ENCODE measurements around the gene MCC. TPM values are rescaled to one million over a fixed set of nuclear protein-coding genes. Genes with fewer than 3 reads are reported as not detected.

MCC gene
- total RNA-seq, 3 donors from 2014 or later (not counting 1 experiment from before 2014, with no cell fraction given), result 0.68 to 1.8 (median 1.4) TPM

DNA sequence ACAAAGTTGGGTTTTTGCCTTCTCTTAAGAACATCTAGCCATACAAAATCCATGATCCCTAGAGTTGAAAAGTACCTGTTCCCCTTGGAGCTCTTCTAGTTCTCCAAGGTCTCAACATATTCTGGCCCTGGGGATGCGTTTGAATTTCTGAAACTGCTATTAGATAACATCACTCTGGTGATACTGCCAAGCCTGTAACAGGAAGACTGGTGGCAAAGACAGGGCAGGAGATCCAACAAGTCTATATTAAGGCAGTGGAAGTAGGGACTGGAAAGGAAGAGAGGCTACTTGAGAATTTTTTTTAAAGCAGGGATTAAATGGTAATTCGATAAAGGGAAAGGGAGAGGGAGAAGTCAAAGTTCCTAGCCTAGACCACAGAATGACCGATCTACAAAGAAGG, 264.9 kb downstream of the MCC start:
- WGBS (ENCODE audit: insufficient coverage), result 80% methylated on average over 3 of the region's 3 CpGs
- TF ChIP-seq, protein P1, sequence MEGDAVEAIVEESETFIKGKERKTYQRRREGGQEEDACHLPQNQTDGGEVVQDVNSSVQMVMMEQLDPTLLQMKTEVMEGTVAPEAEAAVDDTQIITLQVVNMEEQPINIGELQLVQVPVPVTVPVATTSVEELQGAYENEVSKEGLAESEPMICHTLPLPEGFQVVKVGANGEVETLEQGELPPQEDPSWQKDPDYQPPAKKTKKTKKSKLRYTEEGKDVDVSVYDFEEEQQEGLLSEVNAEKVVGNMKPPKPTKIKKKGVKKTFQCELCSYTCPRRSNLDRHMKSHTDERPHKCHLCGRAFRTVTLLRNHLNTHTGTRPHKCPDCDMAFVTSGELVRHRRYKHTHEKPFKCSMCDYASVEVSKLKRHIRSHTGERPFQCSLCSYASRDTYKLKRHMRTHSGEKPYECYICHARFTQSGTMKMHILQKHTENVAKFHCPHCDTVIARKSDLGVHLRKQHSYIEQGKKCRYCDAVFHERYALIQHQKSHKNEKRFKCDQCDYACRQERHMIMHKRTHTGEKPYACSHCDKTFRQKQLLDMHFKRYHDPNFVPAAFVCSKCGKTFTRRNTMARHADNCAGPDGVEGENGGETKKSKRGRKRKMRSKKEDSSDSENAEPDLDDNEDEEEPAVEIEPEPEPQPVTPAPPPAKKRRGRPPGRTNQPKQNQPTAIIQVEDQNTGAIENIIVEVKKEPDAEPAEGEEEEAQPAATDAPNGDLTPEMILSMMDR (IDR thresholded peaks at IDR 0.05), result no peak
- Histone ChIP-seq H3K27ac (ENCODE audit: low read length) (no peak overlapping the region), H3K36me3 (ENCODE audit: control insufficient read depth, insufficient read depth, low read length) (no peaks in the 10 kb centered on the region), H3K4me1 (ENCODE audit: control insufficient read depth, insufficient read depth, low read length) (no peaks in the 10 kb centered on the region), H3K9me3 (ENCODE audit: control insufficient read depth, insufficient read depth, low read length) (no peaks in the 10 kb centered on the region), H3K27me3 (ENCODE audit: control insufficient read depth, insufficient read depth, low read length) (peaks cover 2% of the 10 kb centered on the region), H3K4me3 (ENCODE audit: low read length) (no peak overlapping the region)
- DNase-seq, result no peak
- intact Hi-C loops (cut with micrococcal nuclease), result no loop called here
- Mint-ChIP-seq H3K27me3 (ENCODE audit: low read depth in 2 of 2) (peaks cover 11 to 19% of the 10 kb centered on the region in 2 donors), H3K4me3 (no peak overlapping the region), H3K36me3 (no peaks in the 10 kb centered on the region), H3K9me3 (no peaks in the 10 kb centered on the region), H3K27ac (no peak overlapping the region), H3K4me1 (no peaks in the 10 kb centered on the region)
- ATAC-seq, result no peak

DNA sequence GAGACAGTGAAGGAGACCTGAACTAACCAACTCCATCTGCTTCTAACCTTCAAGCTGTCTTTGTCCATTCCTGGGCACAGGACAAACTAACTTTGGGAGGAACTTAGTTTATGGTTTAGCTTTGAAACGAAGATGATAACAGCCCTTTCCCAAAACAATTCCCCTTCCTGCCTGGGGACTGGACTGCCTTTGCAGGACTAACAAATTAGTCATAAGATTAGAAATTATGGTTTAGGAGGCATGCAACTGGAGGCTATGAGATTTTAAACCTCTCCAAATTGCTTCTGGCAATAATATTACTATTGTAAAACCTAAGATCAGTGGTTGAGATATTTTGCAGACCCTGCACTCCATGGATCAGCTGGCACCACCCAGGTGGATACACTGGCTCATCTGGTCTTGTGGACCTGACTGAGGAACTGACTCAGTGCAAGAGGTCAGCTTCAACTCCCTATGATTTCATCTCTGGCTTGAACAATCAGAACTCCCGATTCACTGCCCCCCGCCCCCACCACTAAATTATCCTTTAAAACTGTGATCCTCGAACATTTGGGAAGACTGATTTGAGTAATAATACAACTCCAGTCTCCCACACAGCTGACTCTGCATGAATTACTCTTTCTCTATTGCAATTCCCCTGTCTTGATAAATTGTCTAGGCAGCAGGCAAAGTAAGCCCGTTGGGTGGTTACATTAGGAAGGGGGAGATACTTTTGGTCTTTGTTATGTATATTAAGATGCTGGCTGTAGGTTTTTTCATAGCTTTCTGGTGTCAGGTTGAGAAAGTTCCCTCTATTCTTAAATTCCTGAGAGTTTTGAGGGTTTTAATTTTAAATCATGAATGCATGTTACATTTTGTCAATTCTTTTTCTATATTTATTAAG, 266.7 kb downstream of the MCC start:
- Histone ChIP-seq H3K36me3 (ENCODE audit: control insufficient read depth, insufficient read depth, low read length) (no peaks in the 10 kb centered on the region), H3K4me1 (ENCODE audit: control insufficient read depth, insufficient read depth, low read length) (no peaks in the 10 kb centered on the region), H3K4me3 (ENCODE audit: low read length) (no peak overlapping the region), H3K27ac (ENCODE audit: low read length) (no peak overlapping the region), H3K9me3 (ENCODE audit: control insufficient read depth, insufficient read depth, low read length) (no peaks in the 10 kb centered on the region), H3K27me3 (ENCODE audit: control insufficient read depth, insufficient read depth, low read length) (peaks cover 2% of the 10 kb centered on the region)
- intact Hi-C loops (cut with micrococcal nuclease), result no loop called here
- Mint-ChIP-seq H3K27ac (no peak overlapping the region), H3K27me3 (ENCODE audit: low read depth in 2 of 2) (peaks cover 14 to 27% of the 10 kb centered on the region in 2 donors), H3K36me3 (no peaks in the 10 kb centered on the region), H3K4me1 (no peaks in the 10 kb centered on the region), H3K4me3 (no peak overlapping the region), H3K9me3 (no peaks in the 10 kb centered on the region)
- no peak for ATAC-seq
- DNase-seq, result no peak
- 89% methylated on average over 4 of the region's 5 CpGs for WGBS (ENCODE audit: insufficient coverage)
- TF ChIP-seq, protein P1 (IDR thresholded peaks at IDR 0.05), result no peak

DNA sequence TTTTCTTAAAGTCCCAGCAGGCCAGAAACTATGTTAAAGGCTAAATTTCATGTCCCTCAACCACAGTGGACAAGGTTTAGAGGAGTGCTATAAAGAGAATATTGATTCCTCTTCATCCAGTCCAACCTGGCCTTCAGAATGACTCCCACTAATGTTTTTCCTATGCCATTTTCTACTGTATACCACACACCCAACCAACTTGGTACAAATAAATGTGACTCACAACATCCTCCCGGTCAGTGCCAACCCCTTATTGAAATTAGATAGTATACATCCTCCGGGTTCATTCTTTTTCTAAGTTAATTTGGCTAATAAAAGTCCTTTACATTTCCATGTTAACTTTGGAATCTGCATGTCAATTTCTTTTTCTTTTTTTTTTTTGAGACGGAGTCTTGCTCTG, 268.6 kb downstream of the MCC start:
- H3K27ac Mint-ChIP-seq, result no peak overlapping the region
- no peak for ATAC-seq
- 94% methylated on average over 3 of the region's 3 CpGs for WGBS (ENCODE audit: insufficient coverage)
- TF ChIP-seq, protein P1 (IDR thresholded peaks at IDR 0.05), result no peak
- H3K9me3 Mint-ChIP-seq, result no peaks in the 10 kb centered on the region
- Histone ChIP-seq H3K4me1 (ENCODE audit: control insufficient read depth, insufficient read depth, low read length) (no peaks in the 10 kb centered on the region), H3K27me3 (ENCODE audit: control insufficient read depth, insufficient read depth, low read length) (no peaks in the 10 kb centered on the region), H3K36me3 (ENCODE audit: control insufficient read depth, insufficient read depth, low read length) (no peaks in the 10 kb centered on the region), H3K9me3 (ENCODE audit: control insufficient read depth, insufficient read depth, low read length) (no peaks in the 10 kb centered on the region), H3K27ac (ENCODE audit: low read length) (no peak overlapping the region), H3K4me3 (ENCODE audit: low read length) (no peak overlapping the region)
- H3K36me3 Mint-ChIP-seq, result no peaks in the 10 kb centered on the region
- no peaks in the 10 kb centered on the region for H3K4me1 Mint-ChIP-seq
- no peak overlapping the region for H3K4me3 Mint-ChIP-seq
- no peak for DNase-seq
- intact Hi-C loops (cut with micrococcal nuclease), result no loop called here
- peaks cover 10 to 16% of the 10 kb centered on the region in 2 donors for H3K27me3 Mint-ChIP-seq (ENCODE audit: low read depth in 2 of 2)

Measured in natural killer cell (primary cell).